NCI-H1694 (cell line): ENCODE results near the gene UBXN4.

ENCODE experiments used
- DNase-seq: peaks from one replicate; lab custom pipeline; 2025; lab: John Stamatoyannopoulos, UW

The UBXN4 gene

GRCh38 chr2:135812907-135813511, 71.4 kb downstream of the UBXN4 start:
- DNase-seq, result no peak

GRCh38 chr2:135815269-135815668, 73.6 kb downstream of the UBXN4 start:
- DNase-seq, result no peak

- DNase-seq, result no peak
Measured at GRCh38 chr2:135817466-135817865, 75.8 kb downstream of the UBXN4 start.

DNA sequence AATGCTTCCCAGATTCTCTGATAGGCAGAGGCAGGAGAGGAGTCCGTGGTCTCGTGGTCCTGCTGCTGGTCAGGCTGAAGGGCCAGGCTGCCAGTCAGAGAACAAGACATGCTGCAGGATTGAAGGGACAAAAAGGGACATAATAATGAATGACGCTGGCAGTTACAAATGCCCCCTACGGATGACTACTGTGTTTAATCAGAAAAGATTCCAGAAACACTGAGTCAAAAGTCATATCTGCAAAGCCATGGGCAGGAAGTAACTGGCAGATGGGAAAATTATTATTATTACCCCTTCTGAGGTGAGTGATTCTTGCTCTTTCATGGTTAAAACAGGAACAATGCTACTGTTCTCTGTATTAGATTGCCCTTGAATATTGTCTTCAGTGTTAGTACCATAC, 76.3 kb downstream of the UBXN4 start:
- no peak for DNase-seq

DNA sequence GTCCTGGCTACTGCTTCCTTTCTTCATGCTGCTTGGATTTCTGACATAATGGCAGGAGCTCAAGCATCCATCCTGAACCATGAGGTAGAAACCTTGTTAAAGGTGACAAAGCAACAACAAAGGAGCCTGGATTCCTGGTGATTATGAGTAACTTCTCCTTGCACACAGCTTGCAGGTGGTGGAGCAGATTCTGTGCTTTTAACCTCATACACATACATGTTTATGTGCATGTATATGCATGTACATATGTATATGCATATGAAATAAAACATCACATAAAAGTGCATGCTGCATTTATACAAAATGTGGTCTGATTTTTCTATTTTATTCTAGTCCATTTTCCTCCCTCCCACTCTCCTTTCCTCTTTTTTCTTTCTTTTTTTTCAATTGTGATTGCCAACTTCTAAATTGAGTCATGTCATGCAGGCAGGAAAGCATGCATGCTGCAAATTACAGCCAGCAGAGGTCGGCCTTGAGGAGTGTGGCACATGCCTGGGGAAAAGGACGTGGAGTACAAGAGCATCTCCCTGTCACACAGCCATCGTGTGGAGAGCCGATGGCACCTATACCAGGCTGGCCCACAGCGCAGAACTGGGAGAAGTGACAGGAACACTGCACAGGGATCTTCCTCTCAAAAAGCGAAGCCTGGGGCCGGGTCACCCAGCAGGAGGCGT, 77.4 kb downstream of the UBXN4 start:
- DNase-seq, result no peak

- DNase-seq, result no peak
Measured at GRCh38 chr2:135820003-135820618, 78.5 kb downstream of the UBXN4 start.

GRCh38 chr2:135821190-135821589, 79.5 kb downstream of the UBXN4 start:
- no peak for DNase-seq

GRCh38 chr2:135822855-135823254, 81.2 kb downstream of the UBXN4 start:
- no peak for DNase-seq

GRCh38 chr2:135825131-135825530, 83.5 kb downstream of the UBXN4 start:
- DNase-seq, result no peak

- DNase-seq, result no peak
Measured at GRCh38 chr2:135825550-135826176, 84.0 kb downstream of the UBXN4 start.

GRCh38 chr2:135826544-135826943, 84.9 kb downstream of the UBXN4 start:
- no peak for DNase-seq

GRCh38 chr2:135829378-135830135, 87.9 kb downstream of the UBXN4 start:
- DNase-seq, result no peak

DNA sequence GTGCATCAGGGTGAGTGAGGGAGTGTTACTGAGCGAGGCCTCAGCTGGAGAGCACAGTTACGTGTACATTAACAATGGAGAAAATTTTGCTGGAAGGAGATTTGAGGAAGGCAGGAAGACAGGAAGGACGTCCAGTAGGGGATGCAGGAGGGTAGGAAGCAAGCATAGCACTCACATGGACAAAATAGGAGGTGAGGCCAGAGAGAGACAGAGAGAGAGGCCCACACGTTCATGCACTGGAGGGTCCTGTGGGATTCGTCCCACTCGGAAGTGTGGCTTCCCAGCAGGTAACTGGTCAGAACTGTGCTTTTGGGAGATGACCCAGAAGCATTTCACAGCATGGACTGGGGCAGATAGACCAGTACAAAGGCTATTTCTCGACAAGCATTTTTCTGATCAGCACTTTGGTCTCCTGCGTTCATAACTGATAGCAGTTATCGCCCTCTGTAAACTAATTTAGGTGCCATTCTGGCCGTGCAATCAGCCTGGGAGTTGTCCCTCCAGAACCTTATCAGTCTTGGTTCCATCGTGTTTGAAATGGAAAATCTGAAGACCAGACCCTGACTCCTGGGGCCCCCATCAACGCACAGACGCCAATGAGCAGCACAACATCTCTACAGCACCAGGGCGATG, 89.6 kb downstream of the UBXN4 start:
- no peak for DNase-seq

DNA sequence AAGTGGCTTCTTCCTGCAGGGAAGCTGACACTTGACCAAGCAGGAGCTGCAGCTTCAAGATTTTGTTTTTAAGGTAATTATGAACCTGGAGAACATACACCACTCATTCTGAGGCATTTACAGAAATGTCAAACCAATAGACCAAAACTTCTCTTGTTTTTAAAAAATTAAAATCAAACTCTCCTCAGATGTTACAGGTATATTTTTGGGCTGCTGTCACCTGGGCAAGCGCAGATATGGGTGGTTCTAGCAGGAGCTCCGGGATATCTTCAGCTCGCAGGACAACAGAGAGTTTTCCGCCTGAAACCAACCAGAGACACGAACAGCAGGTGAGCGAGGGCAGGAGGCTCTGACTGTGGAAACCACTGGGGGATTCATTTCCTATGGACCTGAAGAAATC, 91.2 kb downstream of the UBXN4 start:
- no peak for DNase-seq
